Measurements from ENCODE around the gene FXYD6.

DNA sequence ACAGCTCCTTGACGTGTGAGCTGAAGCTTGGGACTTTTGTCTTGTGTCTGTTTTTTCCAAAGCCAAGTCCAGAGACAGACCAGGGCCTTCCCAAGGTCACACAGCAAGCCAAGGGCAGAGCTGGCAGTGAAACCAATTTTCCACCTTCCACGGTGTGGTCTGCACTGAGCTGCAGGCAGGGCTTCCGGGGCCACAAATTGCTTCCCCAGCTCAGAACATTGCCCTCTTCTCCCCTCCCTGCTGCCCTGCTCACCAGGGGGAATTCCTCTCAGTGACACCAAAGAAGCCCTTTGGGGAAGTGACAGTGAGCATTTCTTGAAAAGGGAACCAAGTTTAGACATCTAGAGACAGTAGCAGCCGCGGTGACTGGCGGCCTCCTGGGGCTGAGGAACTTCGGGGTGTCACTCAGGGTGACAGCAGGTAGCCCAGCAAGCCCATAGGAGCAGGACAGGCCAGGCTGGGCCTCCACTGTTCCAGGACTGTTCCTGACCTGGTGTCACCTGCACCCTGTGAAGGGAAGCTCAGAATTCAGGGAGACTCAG, 61.1 kb downstream of the FXYD6 start:
- TF ChIP-seq, protein P1, sequence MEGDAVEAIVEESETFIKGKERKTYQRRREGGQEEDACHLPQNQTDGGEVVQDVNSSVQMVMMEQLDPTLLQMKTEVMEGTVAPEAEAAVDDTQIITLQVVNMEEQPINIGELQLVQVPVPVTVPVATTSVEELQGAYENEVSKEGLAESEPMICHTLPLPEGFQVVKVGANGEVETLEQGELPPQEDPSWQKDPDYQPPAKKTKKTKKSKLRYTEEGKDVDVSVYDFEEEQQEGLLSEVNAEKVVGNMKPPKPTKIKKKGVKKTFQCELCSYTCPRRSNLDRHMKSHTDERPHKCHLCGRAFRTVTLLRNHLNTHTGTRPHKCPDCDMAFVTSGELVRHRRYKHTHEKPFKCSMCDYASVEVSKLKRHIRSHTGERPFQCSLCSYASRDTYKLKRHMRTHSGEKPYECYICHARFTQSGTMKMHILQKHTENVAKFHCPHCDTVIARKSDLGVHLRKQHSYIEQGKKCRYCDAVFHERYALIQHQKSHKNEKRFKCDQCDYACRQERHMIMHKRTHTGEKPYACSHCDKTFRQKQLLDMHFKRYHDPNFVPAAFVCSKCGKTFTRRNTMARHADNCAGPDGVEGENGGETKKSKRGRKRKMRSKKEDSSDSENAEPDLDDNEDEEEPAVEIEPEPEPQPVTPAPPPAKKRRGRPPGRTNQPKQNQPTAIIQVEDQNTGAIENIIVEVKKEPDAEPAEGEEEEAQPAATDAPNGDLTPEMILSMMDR (conservative IDR thresholded peaks at IDR 0.05) = no peak
- no peak for TF ChIP-seq ZFX (IDR thresholded peaks at IDR 0.05)

All from C4-2B (cell line).